Measurements from ENCODE around the gene PAX7. TPM values are rescaled to one million over a fixed set of nuclear protein-coding genes. Genes with fewer than 3 reads are reported as not detected.
"Not testable (repeated sequence)": the region's sequence is repeated elsewhere in the genome, so short reads cannot be mapped to it uniquely, and the experiment has no call there.

PAX7 gene
- polyA plus RNA-seq, 3 donors, result 0.04 TPM; not detected in 2

- no peak for DNase-seq
Observed at GRCh38 chr1:18658831-18659230, 28.2 kb downstream of the PAX7 start.

GRCh38 chr1:18661404-18662285, 31.0 kb downstream of the PAX7 start:
- DNase-seq, result no peak

- no peak for DNase-seq
Observed at GRCh38 chr1:18662286-18662639, 31.6 kb downstream of the PAX7 start.

- no peak for DNase-seq
Observed at GRCh38 chr1:18666317-18666920, 35.8 kb downstream of the PAX7 start.

GRCh38 chr1:18667333-18667732, 36.7 kb downstream of the PAX7 start:
- no peak for DNase-seq

GRCh38 chr1:18668046-18668445, 37.4 kb downstream of the PAX7 start:
- no peak for DNase-seq

- no peak for DNase-seq
Observed at GRCh38 chr1:18668750-18669404, 38.2 kb downstream of the PAX7 start.

GRCh38 chr1:18670121-18670867, 39.6 kb downstream of the PAX7 start:
- no peak for DNase-seq

- no peak for DNase-seq
Observed at GRCh38 chr1:18670868-18671225, 40.2 kb downstream of the PAX7 start.

- DNase-seq, result no peak
Observed at GRCh38 chr1:18673976-18674375, 43.3 kb downstream of the PAX7 start.

GRCh38 chr1:18676332-18676781, 45.7 kb downstream of the PAX7 start:
- no peak for DNase-seq

- no peak for DNase-seq
Observed at GRCh38 chr1:18681423-18681835, 50.8 kb downstream of the PAX7 start.

GRCh38 chr1:18682375-18682774, 51.7 kb downstream of the PAX7 start:
- no peak for DNase-seq

GRCh38 chr1:18684303-18684702, 53.7 kb downstream of the PAX7 start:
- DNase-seq, result no peak

- no peak for DNase-seq
Observed at GRCh38 chr1:18686540-18686939, 55.9 kb downstream of the PAX7 start.

GRCh38 chr1:18687273-18687672, 56.6 kb downstream of the PAX7 start:
- no peak for DNase-seq

GRCh38 chr1:18691648-18692047, 61.0 kb downstream of the PAX7 start:
- DNase-seq, result no peak

GRCh38 chr1:18693256-18694098, 62.8 kb downstream of the PAX7 start:
- peak; percentile 42 for DNase-seq

- DNase-seq, result not testable (repeated sequence)
Observed at GRCh38 chr1:18694289-18694688, 63.6 kb downstream of the PAX7 start.

- DNase-seq, result no peak
Observed at GRCh38 chr1:18697541-18697940, 66.9 kb downstream of the PAX7 start.

- no peak for DNase-seq
Observed at GRCh38 chr1:18700530-18700929, 69.9 kb downstream of the PAX7 start.

Data from renal pelvis (tissue), 4 donors.